Endothelial cell of umbilical vein (primary cell): Measurements from ENCODE around the gene XDH. TPM values are rescaled to one million over a fixed set of nuclear protein-coding genes. Genes with fewer than 3 reads are reported as not detected.

Experiments used
- BruUV-seq: library from RNA; stranded (reverse); fragments of 400-500 nt; replicated peaks from 2 replicates; lab custom pipeline; 2021; lab: Mats Ljungman, UMichigan
- CTCF ChIA-PET: fragments of 300-600, 350-600 bp; sonication (Branson Sonifier 250); formaldehyde crosslinking; loops from one replicate; lab custom pipeline; 2021; ENCODE audit warnings: antibody characterized with exemption, inconsistent platforms; lab: Charles Lee
- POLR2A ChIA-PET: fragments of 300-600, 350-600 bp; sonication (Branson Sonifier 250); formaldehyde crosslinking; loops from one replicate; lab custom pipeline; 2021; ENCODE audit warnings: antibody characterized with exemption, inconsistent platforms; lab: Charles Lee
- DNase-seq: peaks from one replicate; pipeline ENCODE4 v3.0.0-alpha.2; 2011; ENCODE audit warnings: low read depth, low spot score
- FAIRE-seq: peaks from 2 replicates; lab custom pipeline; 2011; peaks lifted over from hg19 to GRCh38; lab: Jason Lieb, UNC
- H2AFZ ChIP-seq: 2 replicates; pipeline ENCODE4 v1.6.0; 2012; ENCODE audit warnings: low read depth, low read length, control low read depth, inconsistent platforms
- H3K27ac ChIP-seq: 2 replicates; pipeline ENCODE4 v1.5.1; 2011; ENCODE audit warnings: low read depth, mild to moderate bottlenecking, control low read depth, low read length, moderate library complexity; ENCODE audit not compliant: insufficient read depth
- H3K27me3 ChIP-seq, 2 experiments: 2 replicates each; pipeline versions ENCODE4 v1.6.0 to v1.6.1; 2011; ENCODE audit warnings: low read length in 2 of 2, mixed read lengths in 1 of 2; ENCODE audit not compliant: control insufficient read depth in 2 of 2, insufficient read depth in 2 of 2
- H3K36me3 ChIP-seq, 2 experiments: 2 replicates in 1 of 2; 3 replicates in 1 of 2; pipeline ENCODE4 v1.5.1; 2011; ENCODE audit warnings: low read length in 2 of 2, mild to moderate bottlenecking in 1 of 2, moderate library complexity in 1 of 2; ENCODE audit not compliant: control insufficient read depth in 2 of 2, insufficient read depth in 2 of 2; ENCODE audit errors: extremely low read depth in 1 of 2
- H3K4me1 ChIP-seq: 3 replicates; pipeline ENCODE4 v1.5.1; 2011; ENCODE audit warnings: mild to moderate bottlenecking, low read length; ENCODE audit not compliant: control insufficient read depth, insufficient read depth; ENCODE audit errors: extremely low read depth
- H3K4me2 ChIP-seq: 2 replicates; pipeline ENCODE4 v1.6.1; 2011; ENCODE audit warnings: low read length, control low read depth, mixed read lengths; ENCODE audit not compliant: insufficient read depth
- H3K4me3 ChIP-seq, 3 experiments: fragments of 200-600 bp in 1 of 3; sonication (generic), shearing (Covaris generic) in 1 of 3; replicated peaks in 1 of 3; 2 replicates each; pipeline ENCODE4 v1.5.1; 2011 to 2016; ENCODE audit warnings: control low read depth in 3 of 3, low read length in 3 of 3, mild to moderate bottlenecking in 2 of 3, inconsistent platforms in 1 of 3, low read depth in 1 of 3, moderate library complexity in 1 of 3; ENCODE audit not compliant: insufficient read depth in 1 of 3
- H3K79me2 ChIP-seq: 2 replicates; pipeline ENCODE4 v1.6.0; 2012; ENCODE audit warnings: low read length, inconsistent platforms; ENCODE audit not compliant: control insufficient read depth, insufficient read depth
- H3K9ac ChIP-seq: replicated peaks from 2 replicates; pipeline ENCODE3; 2011; ENCODE audit warnings: low read length, control low read depth; ENCODE audit not compliant: insufficient read depth; ENCODE audit errors: extremely low read depth
- H3K9me1 ChIP-seq: replicated peaks from 3 replicates; pipeline ENCODE4 v1.6.0; 2011; ENCODE audit warnings: mild to moderate bottlenecking, low read length; ENCODE audit not compliant: control insufficient read depth, insufficient read depth; ENCODE audit errors: extremely low read depth
- H3K9me3 ChIP-seq: replicated peaks from 2 replicates; pipeline ENCODE4 v1.5.1; 2012; ENCODE audit warnings: low read length, inconsistent platforms; ENCODE audit not compliant: control insufficient read depth, insufficient read depth
- H4K20me1 ChIP-seq: replicated peaks from 2 replicates; pipeline ENCODE3; 2011; ENCODE audit warnings: mild to moderate bottlenecking, low read length; ENCODE audit not compliant: control insufficient read depth, insufficient read depth; ENCODE audit errors: extremely low read depth
- EZH2 ChIP-seq: IDR thresholded peaks from 2 replicates; pipeline ENCODE4 v1.6.1; 2012; ENCODE audit warnings: borderline replicate concordance, low read depth, mild to moderate bottlenecking, moderate library complexity, low read length, inconsistent platforms; ENCODE audit not compliant: severe bottlenecking
- FOS ChIP-seq: IDR thresholded peaks from 2 replicates; pipeline ENCODE4 v1.6.1; 2011; ENCODE audit warnings: mild to moderate bottlenecking, low read length, moderate library complexity, borderline replicate concordance; ENCODE audit not compliant: insufficient read depth
- GATA2 ChIP-seq: IDR thresholded peaks from 2 replicates; pipeline ENCODE4 v1.7.0; 2011; ENCODE audit warnings: low read depth, mild to moderate bottlenecking, moderate library complexity, mixed read lengths, low read length; ENCODE audit not compliant: insufficient read length, insufficient read depth
- JUN ChIP-seq: IDR thresholded peaks from 2 replicates; pipeline ENCODE4 v1.6.1; 2011; ENCODE audit warnings: borderline replicate concordance, low read depth; ENCODE audit not compliant: insufficient read length, insufficient read depth
- MYC ChIP-seq: IDR thresholded peaks from one replicate; pipeline ENCODE4 v1.6.1; 2011; ENCODE audit warnings: mild to moderate bottlenecking, low read depth, low read length
- POLR2A ChIP-seq: IDR thresholded peaks from 2 replicates; pipeline ENCODE4 v1.6.1; 2012; ENCODE audit warnings: low read depth, mild to moderate bottlenecking, control low read depth, low read length
- POLR2AphosphoS5 ChIP-seq: IDR thresholded peaks from 2 replicates; pipeline ENCODE4 v1.6.1; 2012; ENCODE audit warnings: low read depth, mild to moderate bottlenecking, control low read depth, low read length, moderate library complexity; ENCODE audit not compliant: insufficient read depth
- dilution Hi-C: fragments of 300-500 bp; cut with MboI; formaldehyde crosslinking; loops from one replicate; pipeline ENCODE4 v1.15.0; 2019; ENCODE audit warnings: low sequenced_read_pairs; ENCODE audit not compliant: extremely low pct_ligation_motif_present
- intact Hi-C: fragments of 100-400 bp; cut with micrococcal nuclease; formaldehyde crosslinking; loops from one replicate; pipeline ENCODE4 v1.10.0; 2022
- polyA plus RNA-seq, 4 experiments: library from polyadenylated mRNA; depleted of rRNA in 3 of 4; stranded (reverse) in 3 of 4; unstranded in 1 of 4; fragments of >200 nt; gene quantifications; 2 replicates each; pipeline versions ENCODE4 v1.2.1 to v1.2.3, GENCODE V29; 2011 to 2012; ENCODE audit warnings: missing spikeins in 1 of 4
- total RNA-seq: library from RNA; stranded (reverse); gene quantifications from 2 replicates; pipeline ENCODE4 v1.2.3, GENCODE V29; 2021
- TF ChIP-seq, protein P1 (sequence below): IDR thresholded peaks from 2 replicates; pipeline ENCODE4 v1.6.1; 2011; ENCODE audit not compliant: insufficient read depth, insufficient read length
- TF ChIP-seq, protein P2 (sequence below), 2 donors: IDR thresholded peaks; 1 replicate in 1 of 2; 2 replicates in 1 of 2; pipeline ENCODE4 v1.5.1; 2011; ENCODE audit warnings: low read length in 2 of 2, mild to moderate bottlenecking in 2 of 2, moderate library complexity in 2 of 2, control low read depth in 1 of 2, inconsistent platforms in 1 of 2, low read depth in 1 of 2; ENCODE audit not compliant: insufficient read depth in 1 of 2; ENCODE audit errors: extremely low read depth in 1 of 2

Gene XDH
- total and polyA plus RNA-seq, 2 donors (not counting 3 experiments of a cell fraction or from before 2014, with no cell fraction given), result not detected

DNA sequence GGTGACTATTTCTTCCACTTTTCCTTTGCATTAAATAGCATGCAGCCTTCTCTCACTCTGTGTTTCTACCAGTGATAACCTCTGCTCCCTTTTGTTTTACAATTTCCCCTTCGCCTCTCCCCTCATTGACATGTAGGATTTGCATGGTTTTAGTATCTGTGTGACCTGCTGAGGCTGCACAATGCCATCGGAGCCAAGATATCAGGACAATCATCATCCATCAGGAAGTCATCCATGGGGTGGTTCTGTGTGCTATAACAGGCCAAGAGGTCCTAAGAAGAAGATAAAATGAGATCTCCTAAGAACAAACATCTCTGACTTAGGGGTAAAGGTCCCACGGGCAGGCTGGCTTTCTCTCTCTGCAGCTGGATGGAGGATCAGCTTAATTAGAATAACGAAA, 115.0 kb downstream of the XDH start:
- Histone ChIP-seq H3K9me3 (no peaks in the 10 kb centered on the region), H3K27me3 (peaks cover 2% of the 10 kb centered on the region in 2 experiments), H4K20me1 (no peaks in the 10 kb centered on the region), H3K4me1 (peaks cover 16% of the 10 kb centered on the region), H3K36me3 (no peaks in the 10 kb centered on the region), H3K9me1 (no peaks in the 10 kb centered on the region), H3K9ac (no peak overlapping the region), H3K27ac (no peak overlapping the region), H2AFZ (no peak overlapping the region), H3K4me2 (no peak overlapping the region), H3K79me2 (no peaks in the 10 kb centered on the region), H3K4me3 (no peak overlapping the region)
- FAIRE-seq (no peak), DNase-seq (no peak)
- no TSS peak for BruUV-seq
- dilution Hi-C loops (no loop called here), intact Hi-C loops (no loop called here)
- TF ChIP-seq, protein P1, sequence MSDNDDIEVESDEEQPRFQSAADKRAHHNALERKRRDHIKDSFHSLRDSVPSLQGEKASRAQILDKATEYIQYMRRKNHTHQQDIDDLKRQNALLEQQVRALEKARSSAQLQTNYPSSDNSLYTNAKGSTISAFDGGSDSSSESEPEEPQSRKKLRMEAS, result no peak
- TF ChIP-seq MYC (no peak), POLR2AphosphoS5 (no peak), FOS (no peak), POLR2A (no peak), EZH2 (no peak), GATA2 (no peak), JUN (no peak)
- TF ChIP-seq, protein P2, sequence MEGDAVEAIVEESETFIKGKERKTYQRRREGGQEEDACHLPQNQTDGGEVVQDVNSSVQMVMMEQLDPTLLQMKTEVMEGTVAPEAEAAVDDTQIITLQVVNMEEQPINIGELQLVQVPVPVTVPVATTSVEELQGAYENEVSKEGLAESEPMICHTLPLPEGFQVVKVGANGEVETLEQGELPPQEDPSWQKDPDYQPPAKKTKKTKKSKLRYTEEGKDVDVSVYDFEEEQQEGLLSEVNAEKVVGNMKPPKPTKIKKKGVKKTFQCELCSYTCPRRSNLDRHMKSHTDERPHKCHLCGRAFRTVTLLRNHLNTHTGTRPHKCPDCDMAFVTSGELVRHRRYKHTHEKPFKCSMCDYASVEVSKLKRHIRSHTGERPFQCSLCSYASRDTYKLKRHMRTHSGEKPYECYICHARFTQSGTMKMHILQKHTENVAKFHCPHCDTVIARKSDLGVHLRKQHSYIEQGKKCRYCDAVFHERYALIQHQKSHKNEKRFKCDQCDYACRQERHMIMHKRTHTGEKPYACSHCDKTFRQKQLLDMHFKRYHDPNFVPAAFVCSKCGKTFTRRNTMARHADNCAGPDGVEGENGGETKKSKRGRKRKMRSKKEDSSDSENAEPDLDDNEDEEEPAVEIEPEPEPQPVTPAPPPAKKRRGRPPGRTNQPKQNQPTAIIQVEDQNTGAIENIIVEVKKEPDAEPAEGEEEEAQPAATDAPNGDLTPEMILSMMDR (IDR thresholded peaks at IDR 0.05; ENCODE audit: extremely low read depth in 1 of 2, insufficient read depth in 1 of 2, low read depth in 1 of 2, low read length in 2 of 2), result no peak
- ChIA-PET POLR2A (no interaction called here), CTCF (no interaction called here)
